ENCODE data around the gene IVNS1ABP.

DNA sequence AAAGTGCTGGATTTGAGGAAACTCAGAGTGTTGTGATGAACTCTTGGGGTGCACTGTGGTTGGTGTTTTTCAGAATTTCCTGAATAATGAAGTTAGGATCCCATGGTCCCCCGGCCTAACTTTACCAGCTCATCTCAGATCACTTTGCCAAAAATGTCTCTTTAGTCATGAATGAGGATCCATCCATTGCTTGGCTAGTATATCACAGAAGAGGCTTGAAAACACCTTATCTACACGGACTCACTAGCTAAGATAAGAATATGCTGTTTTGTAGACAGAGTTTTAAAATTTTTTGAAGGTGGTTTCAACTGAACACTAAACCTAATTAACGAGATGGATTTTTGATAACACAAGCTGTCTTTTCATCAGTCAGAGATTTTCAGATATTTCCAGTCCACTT, 53.8 kb downstream of the IVNS1ABP start:
- TF ChIP-seq ZFP62 (CRISPR knock-in tag; IDR thresholded peaks at IDR 0.05) (no peak), ZNF460 (CRISPR knock-in tag; IDR thresholded peaks at IDR 0.05; ENCODE audit: borderline replicate concordance) (no peak)
- TF ChIP-seq, protein P1, sequence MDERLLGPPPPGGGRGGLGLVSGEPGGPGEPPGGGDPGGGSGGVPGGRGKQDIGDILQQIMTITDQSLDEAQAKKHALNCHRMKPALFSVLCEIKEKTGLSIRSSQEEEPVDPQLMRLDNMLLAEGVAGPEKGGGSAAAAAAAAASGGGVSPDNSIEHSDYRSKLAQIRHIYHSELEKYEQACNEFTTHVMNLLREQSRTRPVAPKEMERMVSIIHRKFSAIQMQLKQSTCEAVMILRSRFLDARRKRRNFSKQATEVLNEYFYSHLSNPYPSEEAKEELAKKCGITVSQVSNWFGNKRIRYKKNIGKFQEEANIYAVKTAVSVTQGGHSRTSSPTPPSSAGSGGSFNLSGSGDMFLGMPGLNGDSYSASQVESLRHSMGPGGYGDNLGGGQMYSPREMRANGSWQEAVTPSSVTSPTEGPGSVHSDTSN (CRISPR knock-in tag; IDR thresholded peaks at IDR 0.05) = no peak

Data from HepG2 (cell line).